GM19238 (cell line): Measurements from ENCODE around the gene IL32.
"Not testable (repeated sequence)": the region's sequence is repeated elsewhere in the genome, so short reads cannot be mapped to it uniquely, and the experiment has no call there.

Experiments
- DNase-seq: peaks from one replicate; pipeline ENCODE4 v3.0.0; 2011; ENCODE audit warnings: low spot score; ENCODE audit not compliant: insufficient read length

The IL32 gene

DNA sequence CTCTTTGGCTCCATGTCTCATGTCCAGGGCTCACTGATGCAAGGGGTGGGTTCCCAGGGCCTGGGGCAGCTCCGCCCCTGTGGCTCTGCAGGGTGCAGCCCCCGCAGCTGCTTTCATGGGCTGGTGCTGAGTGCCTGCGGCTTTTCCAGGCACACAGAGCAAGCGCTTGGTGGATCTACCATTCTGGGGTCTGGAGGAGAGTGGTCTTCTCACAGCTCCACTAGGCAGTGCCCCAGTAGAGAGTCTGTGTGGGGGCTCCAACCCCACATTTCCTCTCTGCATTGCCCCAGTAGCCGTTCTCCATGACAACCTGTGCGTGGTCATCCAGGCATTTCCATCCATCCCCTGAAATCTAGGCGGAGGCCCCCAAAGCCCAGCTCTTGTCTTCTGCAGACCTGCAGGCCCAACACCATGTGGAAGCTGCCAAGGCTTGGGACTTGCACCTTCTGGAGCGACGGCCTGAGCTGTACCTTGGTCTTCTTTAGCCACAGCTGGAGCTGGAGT is 5.2 kb downstream of the IL32 start:
- no peak for DNase-seq

- no peak for DNase-seq
These were observed 6.2 kb downstream of the IL32 start for GRCh38 chr16:3071655-3072054.

DNA sequence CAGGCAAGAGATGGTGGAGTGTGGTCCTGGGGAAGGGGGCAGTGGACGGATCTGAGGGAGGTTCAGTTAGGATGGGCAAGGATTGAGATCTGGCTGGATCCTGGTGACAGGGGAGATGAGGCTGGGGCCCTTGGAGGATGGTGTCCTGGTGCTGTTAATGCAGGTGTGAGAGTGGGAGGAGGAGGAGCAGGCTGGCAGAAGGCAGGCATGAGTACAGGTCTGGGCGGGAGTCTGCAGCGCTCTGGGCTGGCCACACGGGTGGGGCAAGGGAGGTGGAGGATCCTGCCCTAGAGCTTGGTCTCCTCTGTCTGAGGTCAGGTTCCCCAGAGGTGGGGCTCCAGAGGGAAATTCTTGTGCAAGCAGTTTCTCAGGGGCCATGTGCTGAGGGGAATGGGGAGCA is 6.7 kb downstream of the IL32 start:
- DNase-seq = not testable (repeated sequence)

GRCh38 chr16:3072576-3073263 is 7.3 kb downstream of the IL32 start:
- not testable (repeated sequence) for DNase-seq

DNA sequence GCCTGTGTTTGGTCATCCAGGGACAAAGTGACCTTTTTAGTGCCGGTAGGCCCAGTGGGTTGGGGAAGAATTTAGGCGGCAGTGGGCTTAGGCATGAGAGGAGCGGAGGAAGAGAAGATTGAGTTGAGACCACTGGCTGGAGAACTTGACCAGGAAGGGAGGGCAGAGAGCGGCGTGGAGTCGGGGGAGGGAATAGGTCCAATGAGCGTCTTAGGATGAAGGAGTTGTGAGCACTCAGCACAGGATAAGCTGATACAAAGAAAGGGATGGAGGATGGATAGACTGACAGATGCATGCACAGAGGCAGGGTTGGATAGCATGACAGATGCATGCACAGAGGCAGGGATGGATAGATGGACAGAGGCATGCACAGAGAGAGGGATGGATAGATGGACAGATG is 8.0 kb downstream of the IL32 start:
- DNase-seq = no peak

GRCh38 chr16:3074860-3075522 is 9.6 kb downstream of the IL32 start:
- DNase-seq = peak; percentile 78

- DNase-seq = no peak
These were observed 10.1 kb downstream of the IL32 start for GRCh38 chr16:3075523-3075915.

GRCh38 chr16:3075946-3076345 is 10.5 kb downstream of the IL32 start:
- DNase-seq = not testable (repeated sequence)

GRCh38 chr16:3076577-3076976 is 11.1 kb downstream of the IL32 start:
- no peak for DNase-seq

- DNase-seq = no peak
These were observed 14.6 kb downstream of the IL32 start for GRCh38 chr16:3080024-3080423.

- DNase-seq = not testable (repeated sequence)
These were observed 16.5 kb downstream of the IL32 start for GRCh38 chr16:3081957-3082356.

DNA sequence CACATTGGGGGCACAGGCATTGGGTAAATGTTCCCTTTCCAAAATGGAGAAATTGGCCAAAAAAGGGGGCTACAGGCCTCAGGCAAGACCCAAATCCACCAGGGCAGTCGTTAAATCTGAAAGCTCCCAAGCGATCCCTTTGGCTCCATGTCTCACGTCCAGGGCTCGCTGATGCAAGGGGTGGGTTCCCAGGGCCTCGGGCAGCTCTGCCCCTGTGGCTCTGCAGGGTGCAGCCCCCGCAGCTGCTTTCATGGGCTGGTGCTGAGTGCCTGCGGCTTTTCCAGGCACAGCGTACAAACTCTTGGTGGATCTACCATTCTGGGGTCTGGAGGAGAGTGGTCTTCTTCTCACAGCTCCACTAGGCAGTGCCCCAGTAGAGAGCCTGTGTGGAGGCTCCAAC is 18.0 kb downstream of the IL32 start:
- DNase-seq = not testable (repeated sequence)

- DNase-seq = no peak
These were observed 19.1 kb downstream of the IL32 start for GRCh38 chr16:3084491-3084890.

GRCh38 chr16:3084969-3085670 is 19.7 kb downstream of the IL32 start:
- no peak for DNase-seq

DNA sequence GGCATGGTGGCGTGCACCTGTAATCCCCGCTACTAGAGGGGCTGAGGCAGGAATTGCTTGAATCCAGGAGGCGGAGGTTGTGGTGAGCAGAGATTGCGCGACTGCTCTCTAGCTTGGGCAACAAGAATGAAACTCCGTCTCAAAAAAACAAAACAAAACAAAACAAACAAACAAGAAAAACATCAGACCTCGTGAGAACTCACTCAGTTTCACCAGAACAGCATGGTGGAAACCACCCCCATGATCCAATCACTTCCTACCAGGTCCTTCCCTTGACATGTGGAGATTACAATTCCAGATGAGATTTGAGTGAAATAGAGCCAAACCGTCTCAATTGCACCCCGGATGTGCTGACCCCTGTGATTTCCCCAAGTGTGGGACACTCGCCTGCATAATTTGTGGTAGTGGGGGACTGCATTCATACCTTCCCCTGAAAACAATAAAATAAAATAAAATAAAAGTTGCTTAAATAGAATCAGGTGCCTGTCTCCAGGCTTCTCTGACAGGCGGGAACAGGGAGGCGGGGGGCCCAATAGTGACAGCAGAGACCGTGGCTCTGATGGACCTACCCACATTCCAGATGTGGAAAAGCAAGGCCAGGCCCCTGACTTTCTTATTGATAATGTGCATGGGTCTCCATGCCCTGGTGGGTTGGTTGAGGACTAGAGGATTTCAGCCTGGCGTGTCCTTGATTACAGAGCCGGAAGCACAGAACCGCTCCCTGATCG is 20.6 kb downstream of the IL32 start:
- no peak for DNase-seq

- DNase-seq = no peak
These were observed 21.3 kb downstream of the IL32 start for GRCh38 chr16:3086596-3087242.

- DNase-seq = no peak
These were observed 22.1 kb downstream of the IL32 start for GRCh38 chr16:3087243-3088235.

DNA sequence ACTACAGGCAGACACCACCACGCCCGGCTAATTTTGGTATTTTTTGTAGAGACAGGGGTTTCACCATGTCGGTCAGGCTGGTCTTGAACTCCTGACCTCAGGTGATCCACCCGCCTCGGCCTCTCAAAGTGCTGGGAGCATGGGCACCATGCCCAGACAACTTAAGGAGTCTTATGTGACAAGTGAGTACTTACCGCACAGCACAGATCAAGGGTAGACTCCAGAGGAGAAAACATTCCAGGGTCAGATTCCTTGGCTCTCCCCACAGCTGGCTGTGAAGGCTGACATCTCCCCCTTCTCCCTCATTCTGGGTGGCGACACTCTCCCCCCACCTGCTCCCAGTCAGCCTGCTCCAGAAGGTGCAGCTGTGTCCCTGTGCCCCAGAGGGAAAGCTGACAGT is 23.0 kb downstream of the IL32 start:
- no peak for DNase-seq

DNA sequence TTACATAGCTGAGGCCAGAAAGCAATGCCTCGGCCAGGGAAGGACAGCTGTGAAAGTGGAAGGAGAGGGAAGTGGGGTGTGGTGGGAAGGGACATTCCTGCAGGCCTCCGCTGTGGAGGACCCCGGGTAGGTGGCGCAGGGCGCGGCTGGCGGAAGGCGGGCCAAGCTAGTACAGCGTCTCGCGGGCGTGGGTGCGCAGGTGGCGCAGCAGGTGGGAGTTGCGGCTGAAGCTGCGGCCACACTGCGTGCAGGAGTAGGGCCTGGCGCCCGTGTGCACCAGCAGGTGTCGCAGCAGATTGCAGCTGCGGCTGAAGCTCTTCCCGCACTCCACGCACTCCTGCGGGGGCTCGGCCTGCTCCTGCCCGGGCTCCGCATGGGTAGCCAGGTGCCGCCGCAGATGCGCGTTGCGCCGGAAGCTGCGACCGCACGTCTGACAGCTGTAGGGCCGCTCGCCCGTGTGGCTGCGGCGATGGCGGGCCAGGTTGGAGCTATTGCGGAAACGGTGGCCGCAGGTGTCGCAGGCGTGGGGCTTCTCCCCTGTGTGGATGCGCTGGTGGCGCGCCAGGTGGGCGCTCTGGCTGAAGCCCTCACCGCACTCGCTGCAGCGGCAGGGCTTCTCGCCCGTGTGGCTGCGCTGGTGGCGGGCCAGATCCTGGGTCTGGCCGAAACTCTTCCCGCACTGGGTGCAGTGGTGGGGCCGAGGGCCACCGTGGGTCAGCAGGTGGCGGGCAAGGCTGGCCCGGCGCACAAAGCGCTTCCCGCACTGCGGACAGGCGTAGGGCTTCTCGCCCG is 23.7 kb downstream of the IL32 start:
- DNase-seq = no peak
